PFSK-1 (cell line): ENCODE data around the gene DISC1.

Experiments used
- FOXP2 ChIP-seq: optimal IDR thresholded peaks from 2 replicates; pipeline ENCODE3; 2011; ENCODE audit warnings: borderline replicate concordance, control low read depth, inconsistent platforms; ENCODE audit not compliant: insufficient read depth; ENCODE audit errors: extremely low read length, extremely low read depth
- POLR2AphosphoS5 ChIP-seq: IDR thresholded peaks from 2 replicates; pipeline ENCODE4 v1.6.1; 2012; ENCODE audit warnings: low read depth, mild to moderate bottlenecking, control low read depth, low read length, moderate library complexity

DNA sequence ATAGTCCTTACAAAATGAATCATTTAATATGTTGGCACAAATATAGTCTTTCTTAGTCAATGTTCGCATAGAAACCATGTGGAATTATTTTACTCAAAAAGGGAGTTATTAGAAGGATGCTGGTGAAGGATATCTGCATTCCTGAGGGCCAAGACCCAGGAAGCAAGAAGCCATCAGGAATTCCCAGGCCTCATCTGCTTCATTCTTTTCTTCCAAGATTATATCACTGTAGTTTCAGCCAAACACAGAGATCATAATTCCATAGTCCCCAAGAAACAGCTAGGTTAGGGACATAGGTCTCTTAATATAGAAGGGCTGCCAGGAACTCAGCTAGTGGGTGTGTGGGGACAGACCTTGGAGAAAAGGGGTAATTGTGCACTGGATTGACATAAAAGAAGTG is 28.6 kb upstream of the DISC1 start:
- TF ChIP-seq FOXP2 (no peak), POLR2AphosphoS5 (no peak)
